ENCODE measurements around the gene CIDEA.

CIDEA gene

DNA sequence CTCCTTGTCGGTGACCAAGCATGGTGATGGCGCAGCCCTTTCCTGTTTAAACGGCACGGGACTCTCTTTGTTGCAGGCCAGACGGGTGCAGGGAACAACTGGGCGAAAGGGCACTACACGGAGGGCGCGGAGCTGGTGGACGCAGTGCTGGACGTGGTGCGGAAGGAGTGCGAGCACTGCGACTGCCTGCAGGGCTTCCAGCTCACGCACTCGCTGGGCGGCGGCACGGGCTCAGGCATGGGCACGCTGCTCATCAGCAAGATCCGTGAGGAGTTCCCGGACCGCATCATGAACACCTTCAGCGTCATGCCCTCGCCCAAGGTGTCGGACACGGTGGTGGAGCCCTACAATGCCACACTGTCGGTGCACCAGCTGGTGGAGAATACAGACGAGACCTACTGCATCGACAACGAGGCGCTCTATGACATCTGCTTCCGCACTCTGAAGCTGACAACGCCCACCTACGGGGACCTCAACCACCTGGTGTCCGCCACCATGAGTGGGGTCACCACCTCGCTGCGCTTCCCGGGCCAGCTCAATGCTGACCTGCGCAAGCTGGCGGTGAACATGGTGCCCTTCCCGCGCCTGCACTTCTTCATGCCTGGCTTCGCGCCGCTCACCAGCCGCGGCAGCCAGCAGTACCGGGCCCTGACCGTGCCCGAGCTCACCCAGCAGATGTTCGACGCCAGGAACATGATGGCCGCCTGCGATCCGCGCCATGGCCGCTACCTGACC is 71.0 kb downstream of the CIDEA start:
- no peak for DNase-seq

- DNase-seq, result no peak
Measured at GRCh38 chr18:12325726-12326245, 71.6 kb downstream of the CIDEA start.

- no peak for DNase-seq
Measured at GRCh38 chr18:12326711-12327460, 72.7 kb downstream of the CIDEA start.
